Measurements from ENCODE around the gene FMNL2. TPM values are rescaled to one million over a fixed set of nuclear protein-coding genes. Genes with fewer than 3 reads are reported as not detected.
A peak's percentile ranks its signal among the peaks of the same experiment; 100 is the strongest.

FMNL2 gene
- total RNA-seq, 1 experiment from 2014 or later = 22.7 TPM

DNA sequence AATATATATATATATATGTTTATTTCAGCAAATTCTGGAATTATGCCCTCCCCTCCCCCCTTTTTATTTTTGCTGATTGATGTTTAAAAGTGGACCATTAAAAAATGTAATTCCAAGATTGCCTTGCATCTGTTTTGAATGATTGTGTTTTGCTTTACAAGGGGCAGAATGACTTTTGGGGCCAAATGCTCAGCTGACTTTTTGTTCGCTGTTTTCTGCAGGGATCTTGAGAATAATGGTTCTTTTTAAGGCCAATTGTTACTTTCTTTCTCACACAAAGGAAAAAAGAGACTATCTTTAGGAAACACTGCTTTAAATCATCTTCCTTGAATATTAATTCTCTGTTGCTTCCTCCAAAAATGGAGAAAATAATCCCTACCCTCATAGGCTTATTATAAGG, 95.9 kb downstream of the FMNL2 start:
- Histone ChIP-seq H3K27me3 (no peaks in the 10 kb centered on the region), H3K4me1 (peaks cover 13% of the 10 kb centered on the region; the same call in 1 of the 2 replicates), H3K27ac (no peak overlapping the region), H3K4me3 (no peak overlapping the region), H3K36me3 (no peaks in the 10 kb centered on the region), H3K9me3 (replicated peaks) (0 out of 2 replicates have a peak, but pooled peaks cover 3% of the 10 kb centered on the region)
- DNase-seq = no peak

DNA sequence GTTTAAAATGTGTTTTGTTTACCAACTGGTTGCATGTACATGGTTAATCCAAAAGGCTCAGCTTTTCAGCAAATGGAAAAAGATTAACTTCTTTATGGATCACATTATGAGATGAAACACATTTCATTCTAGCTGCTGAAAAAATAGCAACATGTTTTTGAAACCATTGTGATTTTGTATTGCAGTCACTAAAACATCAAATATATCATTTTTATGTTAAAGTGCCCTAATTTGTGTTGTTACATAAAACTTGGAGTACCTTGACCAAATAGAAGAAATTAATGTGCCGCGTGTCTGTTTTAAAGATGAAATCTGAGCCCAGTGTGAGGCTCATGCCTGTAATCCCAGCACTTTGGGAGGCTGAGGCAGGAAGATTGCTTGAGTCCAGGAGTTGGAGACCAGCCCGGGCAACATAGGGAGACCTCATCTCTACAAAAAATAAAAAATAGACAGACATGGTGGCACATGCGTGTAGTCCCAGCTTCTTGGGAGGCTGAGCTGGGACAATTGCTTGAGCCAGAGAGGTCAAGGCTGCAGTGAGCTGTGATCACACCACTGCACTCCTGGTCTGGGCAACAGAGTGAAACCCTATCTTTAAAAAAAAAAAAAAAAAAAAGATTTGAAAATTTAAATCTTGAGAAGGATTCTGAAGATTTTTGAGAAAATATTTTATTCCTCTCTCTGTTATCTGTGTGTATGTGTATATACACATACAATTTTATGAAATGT, 96.6 kb downstream of the FMNL2 start:
- DNase-seq = no peak
- Histone ChIP-seq H3K27ac (no peak overlapping the region), H3K4me1 (peaks cover 13% of the 10 kb centered on the region; the same call in 1 of the 2 replicates), H3K36me3 (no peaks in the 10 kb centered on the region), H3K9me3 (replicated peaks) (0 out of 2 replicates have a peak, but pooled peaks cover 3% of the 10 kb centered on the region), H3K27me3 (no peaks in the 10 kb centered on the region), H3K4me3 (no peak overlapping the region)

DNA sequence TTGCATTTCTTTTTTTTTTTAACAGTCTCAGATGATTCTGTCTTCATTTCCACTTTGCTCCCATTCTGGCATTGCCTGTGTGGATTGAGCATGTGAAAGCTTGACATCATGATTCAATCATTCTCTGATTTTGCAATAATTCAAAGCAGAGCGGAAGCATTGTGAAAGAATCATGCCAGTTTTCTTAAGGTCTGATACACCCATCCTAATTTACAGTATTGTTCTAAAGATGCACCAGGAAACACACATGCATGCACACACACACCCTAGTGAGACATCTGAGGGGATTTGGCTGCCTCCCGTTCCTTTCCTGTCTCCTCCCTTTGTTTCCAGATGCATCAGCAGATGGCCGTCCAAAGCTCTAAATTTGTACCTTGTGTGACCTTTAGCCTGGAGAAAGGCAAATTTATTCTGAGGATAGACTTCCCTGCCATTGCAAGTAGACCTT, 97.3 kb downstream of the FMNL2 start:
- Histone ChIP-seq H3K4me1 (peaks cover 13% of the 10 kb centered on the region; the same call in 1 of the 2 replicates), H3K9me3 (replicated peaks) (0 out of 2 replicates have a peak, but pooled peaks cover 3% of the 10 kb centered on the region), H3K27ac (no peak overlapping the region), H3K27me3 (no peaks in the 10 kb centered on the region), H3K36me3 (no peaks in the 10 kb centered on the region), H3K4me3 (no peak overlapping the region)
- DNase-seq = no peak

DNA sequence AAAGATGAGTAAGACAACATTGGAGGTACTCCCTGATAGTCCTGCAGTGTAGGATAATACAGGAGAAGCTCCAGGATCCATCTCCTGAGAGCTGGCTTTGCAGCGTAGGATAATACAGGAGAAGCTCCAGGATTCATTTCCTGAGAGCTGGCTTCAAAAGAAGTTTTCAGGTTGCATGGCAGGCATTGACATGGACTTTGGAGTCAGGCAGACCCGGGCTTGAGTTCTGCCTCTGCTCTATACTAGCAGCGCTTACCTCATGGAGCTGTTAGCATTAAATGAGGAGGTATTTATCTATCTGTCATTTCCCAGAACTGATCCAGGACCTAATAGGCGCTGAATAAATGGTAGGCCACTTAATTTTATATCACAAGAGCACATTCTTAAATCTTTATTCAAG, 97.8 kb downstream of the FMNL2 start:
- no peak overlapping the region for H3K27ac ChIP-seq
- H3K4me1 ChIP-seq = peaks cover 13% of the 10 kb centered on the region; the same call in 1 of the 2 replicates
- no peak for DNase-seq
- no peak overlapping the region for H3K4me3 ChIP-seq
- H3K9me3 ChIP-seq (replicated peaks) = 0 out of 2 replicates have a peak, but pooled peaks cover 3% of the 10 kb centered on the region
- no peaks in the 10 kb centered on the region for H3K36me3 ChIP-seq
- no peaks in the 10 kb centered on the region for H3K27me3 ChIP-seq

DNA sequence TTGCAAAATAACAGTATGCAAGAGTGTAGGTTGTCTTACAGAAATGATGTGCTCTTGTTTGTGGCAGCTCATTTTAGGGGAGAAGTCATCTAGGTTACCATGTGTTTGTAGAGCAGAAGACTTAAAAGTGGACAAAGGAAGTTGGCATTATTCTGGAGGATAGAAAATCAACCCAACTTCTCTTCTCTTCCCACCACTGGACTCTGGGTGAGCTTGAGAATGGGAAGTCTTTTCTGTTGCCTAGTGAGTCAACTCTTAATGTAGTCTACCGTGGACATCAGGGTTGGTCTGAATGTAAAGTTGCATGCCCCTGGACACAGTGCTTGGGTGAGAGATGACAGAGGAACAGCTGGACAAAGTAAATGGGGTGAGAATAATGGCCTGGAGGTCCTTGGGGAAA, 98.3 kb downstream of the FMNL2 start:
- DNase-seq = peak in 1 of 2 experiments; percentile 20
- Histone ChIP-seq H3K9me3 (replicated peaks) (0 out of 2 replicates have a peak, but pooled peaks cover 3% of the 10 kb centered on the region), H3K27ac (no peak overlapping the region), H3K4me3 (no peak overlapping the region), H3K36me3 (no peaks in the 10 kb centered on the region), H3K27me3 (no peaks in the 10 kb centered on the region), H3K4me1 (peaks cover 13% of the 10 kb centered on the region; the same call in 1 of the 2 replicates)

DNA sequence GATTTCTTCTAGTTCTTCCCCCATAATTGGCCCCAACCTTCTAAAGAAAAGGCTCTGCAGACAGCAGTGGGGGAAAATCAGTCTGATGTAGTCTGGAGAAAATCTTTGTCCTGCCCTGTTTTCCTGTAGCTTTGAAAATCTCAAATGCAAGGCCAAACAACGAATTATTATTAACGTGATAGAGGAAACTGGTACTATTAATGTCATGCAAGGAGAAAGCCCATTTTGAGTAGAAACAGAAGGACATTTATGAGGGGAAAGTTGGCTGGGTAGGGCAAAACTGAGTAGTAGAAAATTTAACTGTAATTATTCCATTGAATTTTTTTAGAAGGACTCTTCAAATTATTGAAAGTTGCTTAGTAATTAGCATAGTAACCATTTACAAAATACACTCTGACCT, 98.8 kb downstream of the FMNL2 start:
- no peak for DNase-seq
- peaks cover 13% of the 10 kb centered on the region; the same call in 1 of the 2 replicates for H3K4me1 ChIP-seq

DNA sequence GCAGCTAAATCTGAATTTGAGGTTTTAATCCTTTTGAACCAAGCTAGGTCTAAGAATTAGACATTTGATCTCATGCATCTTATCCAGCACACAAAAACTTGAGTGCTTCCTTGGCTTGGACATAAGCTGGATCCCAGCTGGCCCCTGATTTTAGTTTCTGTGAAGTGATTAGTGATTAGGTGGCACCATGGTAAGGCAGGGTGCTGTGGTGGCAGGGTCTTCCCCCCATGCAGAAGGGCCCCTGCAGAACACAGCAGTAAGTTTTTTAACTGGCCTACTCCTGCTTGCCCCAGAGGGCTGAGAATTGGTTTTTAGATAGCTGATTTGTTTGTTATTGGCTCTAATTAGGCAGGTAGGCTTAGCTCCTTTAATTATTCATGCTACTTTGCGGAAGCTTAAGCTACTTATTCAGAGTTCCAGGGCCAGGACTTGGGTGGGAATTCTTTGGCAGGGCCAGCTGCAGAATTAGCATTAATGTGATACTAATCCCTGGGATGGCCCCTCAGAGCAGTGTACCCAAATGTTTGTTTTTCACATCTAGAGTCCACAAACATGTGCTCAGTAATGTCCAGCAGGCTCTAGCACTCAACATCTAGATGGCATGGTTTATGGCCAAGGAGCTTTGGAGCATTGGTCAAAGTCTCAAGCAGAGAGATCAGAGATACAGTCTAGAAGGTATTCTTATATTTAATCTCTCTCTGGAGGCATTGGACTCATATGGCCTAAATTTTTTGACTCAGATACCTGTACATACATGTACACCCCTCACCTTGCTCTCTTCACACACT, 99.6 kb downstream of the FMNL2 start:
- H3K4me3 ChIP-seq = no peak overlapping the region
- peak; percentile 45 to 65 for DNase-seq
- peaks cover 13% of the 10 kb centered on the region; the same call in 1 of the 2 replicates for H3K4me1 ChIP-seq
- no peaks in the 10 kb centered on the region for H3K36me3 ChIP-seq
- no peaks in the 10 kb centered on the region for H3K27me3 ChIP-seq
- H3K27ac ChIP-seq = no peak overlapping the region
- H3K9me3 ChIP-seq (replicated peaks) = 0 out of 2 replicates have a peak, but pooled peaks cover 3% of the 10 kb centered on the region

More for the DNA sequence above, 98.8 kb downstream of the FMNL2 start:
- Histone ChIP-seq H3K27ac (no peak overlapping the region), H3K9me3 (replicated peaks) (0 out of 2 replicates have a peak, but pooled peaks cover 3% of the 10 kb centered on the region), H3K27me3 (no peaks in the 10 kb centered on the region), H3K4me3 (no peak overlapping the region), H3K36me3 (no peaks in the 10 kb centered on the region)

DNA sequence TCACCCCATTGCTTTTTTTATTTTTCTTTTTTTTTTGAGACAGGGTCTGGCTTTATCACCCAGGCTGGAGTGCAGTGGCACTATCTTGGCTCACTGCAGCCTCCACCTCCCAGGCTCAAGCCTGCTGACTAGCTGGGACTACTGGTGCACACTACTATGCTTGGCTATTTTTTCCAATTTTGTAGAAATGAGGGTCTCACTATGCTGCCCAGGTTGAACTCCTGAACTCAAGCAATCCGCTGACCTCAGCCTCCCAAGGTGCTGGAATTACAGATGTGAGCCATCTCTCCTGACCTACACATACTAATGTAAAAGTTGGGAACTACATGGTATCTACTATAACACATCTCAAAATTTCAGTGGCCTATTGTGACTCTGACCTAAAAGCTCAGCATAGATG, 101.2 kb downstream of the FMNL2 start:
- Histone ChIP-seq H3K27ac (no peak overlapping the region), H3K4me3 (no peak overlapping the region), H3K27me3 (no peaks in the 10 kb centered on the region), H3K36me3 (no peaks in the 10 kb centered on the region), H3K9me3 (replicated peaks) (0 out of 2 replicates have a peak, but pooled peaks cover under 1% of the 10 kb centered on the region), H3K4me1 (peaks cover 20% of the 10 kb centered on the region; the same call in 1 of the 2 replicates)
- no peak for DNase-seq

DNA sequence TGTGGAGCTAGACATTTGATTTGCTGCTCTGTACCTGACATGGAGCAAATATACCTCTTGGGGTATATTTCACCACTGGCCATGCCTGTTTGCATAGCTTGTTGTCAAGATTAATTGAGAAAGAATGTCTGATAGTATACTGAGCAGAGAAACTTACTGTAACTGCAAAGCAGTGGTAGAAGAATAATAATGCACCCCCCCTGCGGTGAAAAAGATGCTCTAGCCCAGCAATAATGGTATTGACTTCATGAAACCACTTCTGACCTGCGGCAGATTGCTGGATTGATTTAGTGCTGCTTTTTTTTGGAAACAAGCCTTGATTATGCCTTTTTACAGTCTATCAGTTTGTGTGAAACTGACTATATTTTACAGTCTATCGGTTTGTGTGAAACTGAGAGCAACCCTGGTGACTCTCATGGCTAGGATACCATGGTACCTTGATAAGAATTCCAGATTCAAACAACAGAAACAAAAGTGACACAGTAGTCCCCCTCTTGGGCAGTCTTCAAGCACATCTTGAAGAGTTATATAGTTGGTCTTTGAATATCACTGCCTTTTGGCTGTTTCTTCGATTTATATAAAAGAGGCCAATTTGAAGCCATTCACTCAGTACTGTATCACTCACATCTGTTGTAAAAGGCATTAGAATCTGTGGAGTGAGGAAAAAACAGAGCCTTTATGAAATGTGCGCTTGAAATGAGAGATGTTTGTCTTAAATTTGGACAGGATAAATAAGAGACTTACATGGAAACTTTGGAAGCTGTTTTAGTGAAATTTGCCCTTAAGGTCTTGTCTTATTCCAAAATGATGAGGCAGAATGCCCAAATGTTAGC, 102.5 kb downstream of the FMNL2 start:
- no peak for DNase-seq
- Histone ChIP-seq H3K9me3 (replicated peaks) (no peaks in the 10 kb centered on the region), H3K27me3 (no peaks in the 10 kb centered on the region), H3K36me3 (no peaks in the 10 kb centered on the region), H3K4me3 (no peak overlapping the region), H3K4me1 (peaks cover 20% of the 10 kb centered on the region; the same call in 1 of the 2 replicates), H3K27ac (no peak overlapping the region)

DNA sequence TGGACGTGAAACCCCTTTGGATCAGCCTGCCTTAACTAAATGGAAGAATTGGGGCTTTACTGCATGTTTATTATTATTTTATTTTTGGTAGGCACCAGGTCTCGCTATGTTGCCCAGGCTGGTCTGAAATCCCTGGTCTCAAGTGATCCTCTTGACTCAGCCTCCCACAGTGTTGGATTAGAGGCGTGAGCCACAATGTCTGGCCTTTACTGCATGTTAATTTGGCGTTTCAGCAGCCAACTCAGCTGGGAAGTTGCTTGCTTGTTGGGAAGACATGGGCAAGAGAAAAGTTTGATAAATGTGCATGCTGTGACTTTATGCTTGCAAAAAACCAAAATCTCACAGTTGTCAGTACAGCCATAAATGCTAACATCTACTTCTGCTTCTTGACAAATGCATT, 105.1 kb downstream of the FMNL2 start:
- H3K4me3 ChIP-seq = no peak overlapping the region
- no peak for DNase-seq
- no peaks in the 10 kb centered on the region for H3K27me3 ChIP-seq
- no peak overlapping the region for H3K27ac ChIP-seq
- H3K9me3 ChIP-seq (replicated peaks) = no peaks in the 10 kb centered on the region
- no peaks in the 10 kb centered on the region for H3K36me3 ChIP-seq
- peaks cover 7% of the 10 kb centered on the region; the same call in 1 of the 2 replicates for H3K4me1 ChIP-seq

DNA sequence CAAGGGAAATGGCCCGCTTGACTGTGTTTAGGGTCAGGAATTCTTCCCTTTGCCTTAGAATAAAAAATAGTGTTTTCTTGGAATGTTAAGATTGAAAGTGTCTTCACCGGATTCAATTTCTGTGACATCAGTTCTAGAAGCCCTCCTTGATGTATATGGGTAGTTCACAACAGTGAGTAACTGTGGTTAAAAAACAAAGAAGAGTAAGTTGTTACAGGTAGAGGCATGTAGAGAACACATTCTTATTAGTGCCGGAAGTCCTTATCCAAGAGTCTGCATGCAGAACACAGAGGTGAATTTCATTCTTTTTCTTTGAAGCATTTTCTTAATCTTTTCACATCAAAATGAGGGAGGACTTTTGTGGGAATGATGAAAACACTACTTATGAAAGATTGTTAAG, 105.5 kb downstream of the FMNL2 start:
- no peak overlapping the region for H3K27ac ChIP-seq
- H3K4me3 ChIP-seq = no peak overlapping the region
- H3K9me3 ChIP-seq (replicated peaks) = no peaks in the 10 kb centered on the region
- no peaks in the 10 kb centered on the region for H3K27me3 ChIP-seq
- no peaks in the 10 kb centered on the region for H3K36me3 ChIP-seq
- H3K4me1 ChIP-seq = peaks cover 7% of the 10 kb centered on the region; the same call in 1 of the 2 replicates
- no peak for DNase-seq

DNA sequence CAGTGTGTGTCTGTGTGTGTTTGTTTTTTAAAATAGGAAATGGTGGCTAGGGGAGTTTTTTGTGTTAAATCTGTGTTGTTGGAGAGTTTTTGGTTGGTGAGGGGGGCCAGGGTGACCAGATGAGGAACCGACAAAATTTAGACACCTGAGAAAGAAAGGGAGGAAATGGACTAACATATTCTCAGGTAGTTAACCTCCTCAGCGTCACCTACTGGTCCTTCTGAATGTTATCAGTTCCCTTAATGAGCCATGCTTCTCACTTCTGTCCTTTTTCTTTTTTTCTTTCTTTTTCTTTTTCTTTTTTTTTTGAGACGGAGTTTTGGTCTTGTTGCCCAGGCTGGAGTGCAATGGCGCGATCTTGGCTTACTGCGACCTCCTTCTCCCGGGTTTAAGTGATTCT, 107.0 kb downstream of the FMNL2 start:
- H3K9me3 ChIP-seq (replicated peaks) = no peaks in the 10 kb centered on the region
- H3K27ac ChIP-seq = no peak overlapping the region
- no peaks in the 10 kb centered on the region for H3K36me3 ChIP-seq
- H3K4me1 ChIP-seq = peaks cover 7% of the 10 kb centered on the region; the same call in 1 of the 2 replicates
- no peak for DNase-seq
- no peaks in the 10 kb centered on the region for H3K27me3 ChIP-seq
- H3K4me3 ChIP-seq = no peak overlapping the region

DNA sequence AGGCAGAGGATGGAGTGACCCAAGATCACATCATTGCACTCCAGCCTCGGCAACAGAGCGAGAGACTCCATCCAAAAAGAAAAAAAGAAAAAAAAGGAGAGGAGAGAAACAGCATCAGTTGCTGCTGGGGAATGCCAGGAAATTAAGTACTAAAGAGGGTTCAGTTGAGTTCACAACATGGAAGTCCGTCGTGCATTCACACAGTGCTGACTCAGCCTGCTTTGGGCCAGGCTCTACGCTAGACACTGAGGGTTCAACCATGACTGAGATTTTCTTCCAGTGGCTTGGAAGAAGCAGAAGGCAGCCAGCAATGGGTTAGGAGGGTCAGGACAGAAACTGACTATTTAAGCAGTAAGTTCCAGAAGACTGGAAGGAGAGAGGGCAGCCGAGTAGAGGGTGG, 108.8 kb downstream of the FMNL2 start:
- H3K4me3 ChIP-seq = no peak overlapping the region
- H3K9me3 ChIP-seq (replicated peaks) = no peaks in the 10 kb centered on the region
- H3K4me1 ChIP-seq = peaks cover 7% of the 10 kb centered on the region; the same call in 1 of the 2 replicates
- H3K27me3 ChIP-seq = no peaks in the 10 kb centered on the region
- no peaks in the 10 kb centered on the region for H3K36me3 ChIP-seq
- H3K27ac ChIP-seq = no peak overlapping the region
- no peak for DNase-seq

DNA sequence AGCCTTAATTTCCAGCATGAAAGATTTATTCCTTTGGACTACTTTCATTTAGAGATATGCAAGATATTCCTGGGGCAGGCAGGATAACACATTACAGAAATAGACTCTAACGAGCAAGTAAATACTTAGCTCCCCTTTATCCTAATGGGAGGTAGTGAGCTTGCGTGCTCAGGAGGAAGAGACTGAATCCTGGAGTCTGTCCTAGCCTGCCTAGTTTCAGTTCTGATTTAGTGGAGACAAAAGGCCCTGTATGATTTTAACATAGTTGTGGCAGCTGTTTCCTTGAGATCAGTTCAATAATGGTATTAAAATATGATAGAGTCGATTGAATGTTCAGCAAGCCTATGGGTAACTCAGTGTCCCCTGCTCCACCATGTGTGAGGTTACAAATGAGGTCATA, 109.5 kb downstream of the FMNL2 start:
- Histone ChIP-seq H3K4me3 (no peak overlapping the region), H3K36me3 (no peaks in the 10 kb centered on the region)

More for the DNA sequence above, 109.5 kb downstream of the FMNL2 start:
- Histone ChIP-seq H3K9me3 (replicated peaks) (no peaks in the 10 kb centered on the region), H3K27me3 (no peaks in the 10 kb centered on the region), H3K27ac (no peak overlapping the region), H3K4me1 (peaks cover 7% of the 10 kb centered on the region; the same call in 1 of the 2 replicates)
- DNase-seq = no peak
